Neural progenitor cell (in vitro differentiated cells): Measurements from ENCODE around the gene TEAD3. TPM values are rescaled to one million over a fixed set of nuclear protein-coding genes. Genes with fewer than 3 reads are reported as not detected.

Experiments used
- DNase-seq: peaks from one replicate; pipeline ENCODE4 v3.0.0-alpha.2; 2016; ENCODE audit warnings: low spot score
- H2AFZ ChIP-seq: fragments of 200-600 bp; sonication (generic); replicated peaks from 2 replicates; pipeline ENCODE4 v1.6.1; 2016; ENCODE audit warnings: antibody characterized with exemption
- H3F3A ChIP-seq: fragments of 200-600 bp; sonication (generic); 2 replicates; pipeline ENCODE4 v1.6.1; 2016; ENCODE audit warnings: antibody characterized with exemption, low read depth
- H3K27ac ChIP-seq: fragments of 200-600 bp; sonication (generic); 2 replicates; pipeline ENCODE4 v1.5.1; 2016; ENCODE audit warnings: mild to moderate bottlenecking
- H3K27me3 ChIP-seq: fragments of 200-600 bp; sonication (generic); 2 replicates; pipeline ENCODE4 v1.6.1; 2016; ENCODE audit warnings: mild to moderate bottlenecking, moderate library complexity
- H3K36me3 ChIP-seq: fragments of 200-600 bp; sonication (generic); 2 replicates; pipeline ENCODE4 v1.5.1; 2016
- H3K4me1 ChIP-seq: fragments of 200-600 bp; sonication (generic); 2 replicates; pipeline ENCODE4 v1.6.1; 2016; ENCODE audit warnings: mixed run types
- H3K4me2 ChIP-seq: fragments of 200-600 bp; sonication (generic); 2 replicates; pipeline ENCODE4 v1.6.1; 2016
- H3K4me3 ChIP-seq: fragments of 200-600 bp; sonication (generic); 2 replicates; pipeline ENCODE4 v1.5.1; 2016
- H3K79me2 ChIP-seq: fragments of 200-600 bp; sonication (generic); 2 replicates; pipeline ENCODE4 v1.6.1; 2016; ENCODE audit warnings: low read depth
- H3K9ac ChIP-seq: fragments of 200-600 bp; sonication (generic); 2 replicates; pipeline ENCODE4 v1.6.1; 2016
- H3K9me3 ChIP-seq: fragments of 200-600 bp; sonication (generic); 2 replicates; pipeline ENCODE4 v1.5.1; 2016; ENCODE audit warnings: low read depth
- H4K20me1 ChIP-seq: fragments of 200-600 bp; sonication (generic); 2 replicates; pipeline ENCODE4 v1.6.1; 2016; ENCODE audit warnings: low read depth
- H3K27ac Mint-ChIP-seq: 3 replicates; pipeline ENCODE4 v1.8.0; 2021; ENCODE audit warnings: mixed read lengths
- H3K27me3 Mint-ChIP-seq: 2 replicates; pipeline ENCODE4 v1.8.0; 2022; ENCODE audit warnings: low read depth, mild to moderate bottlenecking, inconsistent platforms, moderate library complexity, mixed read lengths; ENCODE audit not compliant: insufficient read depth
- H3K36me3 Mint-ChIP-seq: 3 replicates; pipeline ENCODE4 v1.8.0; 2021; ENCODE audit warnings: mixed read lengths
- H3K4me1 Mint-ChIP-seq: 3 replicates; pipeline ENCODE4 v1.8.0; 2021; ENCODE audit warnings: mixed read lengths
- H3K4me3 Mint-ChIP-seq: 3 replicates; pipeline ENCODE4 v1.8.0; 2021; ENCODE audit warnings: mild to moderate bottlenecking, moderate library complexity, mixed read lengths
- H3K9me3 Mint-ChIP-seq: 3 replicates; pipeline ENCODE4 v1.8.0; 2020; ENCODE audit warnings: mixed read lengths
- CTCF ChIP-seq: fragments of 200-600 bp; sonication (generic); IDR thresholded peaks from 2 replicates; pipeline ENCODE4 v1.5.1; 2017; ENCODE audit warnings: antibody characterized with exemption, mild to moderate bottlenecking
- EZH2 ChIP-seq: fragments of 200-600 bp; sonication (generic); IDR thresholded peaks from 2 replicates; pipeline ENCODE4 v1.6.1; 2017; ENCODE audit warnings: antibody characterized with exemption, mild to moderate bottlenecking, moderate library complexity
- EZH2phosphoT487 ChIP-seq: fragments of 200-600 bp; sonication (generic); IDR thresholded peaks from 2 replicates; pipeline ENCODE4 v1.6.1; 2017; ENCODE audit warnings: antibody characterized with exemption
- total RNA-seq: library from RNA; depleted of rRNA; stranded (reverse); fragments of >200 nt; gene quantifications from 2 replicates; pipeline ENCODE4 v1.2.3, GENCODE V29; 2015; ENCODE audit warnings: low replicate concordance

Gene TEAD3
- 9.7 and 23.5 TPM in 2 replicates for total RNA-seq

GRCh38 chr6:35496841-35497570 lies at the start of gene TEAD3:
TSS of gene TEAD3 (minus strand) at chr6:35497079.
- H2AFZ ChIP-seq, result peak within 1 kb of the TSS; percentile 83
- H3K9ac ChIP-seq, result peak within 1 kb of the TSS; percentile 61
- H3K4me3 Mint-ChIP-seq, result peak within 1 kb of the TSS; percentile 90

GRCh38 chr6:35544769-35545361 lies 48.0 kb upstream of the TEAD3 start:
- Histone ChIP-seq H3K9ac (no peak overlapping the region), H3K4me2 (peak overlapping the region; percentile 31), H3K79me2 (no peaks in the 10 kb centered on the region), H3K27ac (no peak overlapping the region), H3K9me3 (no peaks in the 10 kb centered on the region), H2AFZ (peak overlapping the region; percentile 72), H3K4me1 (peaks cover 9% of the 10 kb centered on the region), H4K20me1 (no peaks in the 10 kb centered on the region), H3K27me3 (no peaks in the 10 kb centered on the region), H3K36me3 (no peaks in the 10 kb centered on the region), H3F3A (peaks cover 17% of the 10 kb centered on the region), H3K4me3 (no peak overlapping the region)
- Mint-ChIP-seq H3K27ac (no peak overlapping the region), H3K27me3 (peaks cover 2% of the 10 kb centered on the region), H3K4me1 (peaks cover 6% of the 10 kb centered on the region), H3K9me3 (peaks cover 15% of the 10 kb centered on the region), H3K36me3 (no peaks in the 10 kb centered on the region), H3K4me3 (no peak overlapping the region)
- TF ChIP-seq EZH2 (no peak), EZH2phosphoT487 (no peak), CTCF (no peak)
- no peak for DNase-seq

More at GRCh38 chr6:35496841-35497570, at the start of gene TEAD3:
- Histone ChIP-seq H3K9me3 (no peaks in the 10 kb centered on the region), H3F3A (peaks cover 21% of the 10 kb centered on the region), H4K20me1 (peaks cover 41% of the 10 kb centered on the region), H3K79me2 (peaks cover 30% of the 10 kb centered on the region), H3K4me3 (peak within 1 kb of the TSS; percentile 80), H3K4me2 (peak within 1 kb of the TSS; percentile 89), H3K27ac (peak within 1 kb of the TSS; percentile 49), H3K4me1 (peaks cover 43% of the 10 kb centered on the region), H3K36me3 (no peaks in the 10 kb centered on the region), H3K27me3 (peaks cover 24% of the 10 kb centered on the region)
- DNase-seq, result peak; percentile 96
- H3K27ac Mint-ChIP-seq, result no peak within 1 kb of the TSS
- H3K36me3 Mint-ChIP-seq, result peaks cover 4% of the 10 kb centered on the region
- peaks cover 20% of the 10 kb centered on the region for H3K27me3 Mint-ChIP-seq
- TF ChIP-seq CTCF (peak; percentile 52), EZH2phosphoT487 (no peak), EZH2 (no peak)
- H3K9me3 Mint-ChIP-seq, result no peaks in the 10 kb centered on the region
- H3K4me1 Mint-ChIP-seq, result peaks cover 56% of the 10 kb centered on the region

- Mint-ChIP-seq H3K27me3 (peaks cover 3% of the 10 kb centered on the region), H3K9me3 (peaks cover 13% of the 10 kb centered on the region), H3K4me1 (peaks cover 6% of the 10 kb centered on the region), H3K36me3 (no peaks in the 10 kb centered on the region), H3K27ac (no peak overlapping the region), H3K4me3 (no peak overlapping the region)
- H3F3A ChIP-seq, result peaks cover 17% of the 10 kb centered on the region
- no peak overlapping the region for H2AFZ ChIP-seq
- TF ChIP-seq EZH2 (no peak), EZH2phosphoT487 (no peak), CTCF (no peak)
- no peak overlapping the region for H3K4me2 ChIP-seq
- peaks cover 9% of the 10 kb centered on the region for H3K4me1 ChIP-seq
- H3K9me3 ChIP-seq, result no peaks in the 10 kb centered on the region
- no peaks in the 10 kb centered on the region for H3K27me3 ChIP-seq
- DNase-seq, result no peak
- H4K20me1 ChIP-seq, result no peaks in the 10 kb centered on the region
- no peaks in the 10 kb centered on the region for H3K36me3 ChIP-seq
- no peak overlapping the region for H3K27ac ChIP-seq
- no peak overlapping the region for H3K9ac ChIP-seq
- no peak overlapping the region for H3K4me3 ChIP-seq
- no peaks in the 10 kb centered on the region for H3K79me2 ChIP-seq
Measured at GRCh38 chr6:35543459-35544193, 46.7 kb upstream of the TEAD3 start.
